Panc1 (cell line): ENCODE results near the gene TSKS.

Experiments used
- POLR2AphosphoS5 ChIP-seq: IDR thresholded peaks from 2 replicates; pipeline ENCODE4 v1.6.1; 2012; ENCODE audit warnings: mild to moderate bottlenecking, low read depth, low read length, moderate library complexity
- SIN3A ChIP-seq: IDR thresholded peaks from 2 replicates; pipeline ENCODE4 v1.6.1; 2012; ENCODE audit warnings: low read depth, mild to moderate bottlenecking, low read length, moderate library complexity, borderline replicate concordance; ENCODE audit not compliant: insufficient read depth
- TF ChIP-seq, protein P1 (sequence below): fragments of 450-650 bp; IDR thresholded peaks from 2 replicates; pipeline ENCODE4 v1.5.1; 2017; ENCODE audit warnings: mild to moderate bottlenecking
- TF ChIP-seq, protein P2 (sequence below), 2 experiments: IDR thresholded peaks; 2 replicates each; pipeline ENCODE4 v1.6.1; 2011 to 2012; ENCODE audit warnings: low read depth in 2 of 2, control low read depth in 1 of 2, low read length in 1 of 2, mild to moderate bottlenecking in 1 of 2, moderate library complexity in 1 of 2; ENCODE audit not compliant: insufficient read depth in 1 of 2

DNA sequence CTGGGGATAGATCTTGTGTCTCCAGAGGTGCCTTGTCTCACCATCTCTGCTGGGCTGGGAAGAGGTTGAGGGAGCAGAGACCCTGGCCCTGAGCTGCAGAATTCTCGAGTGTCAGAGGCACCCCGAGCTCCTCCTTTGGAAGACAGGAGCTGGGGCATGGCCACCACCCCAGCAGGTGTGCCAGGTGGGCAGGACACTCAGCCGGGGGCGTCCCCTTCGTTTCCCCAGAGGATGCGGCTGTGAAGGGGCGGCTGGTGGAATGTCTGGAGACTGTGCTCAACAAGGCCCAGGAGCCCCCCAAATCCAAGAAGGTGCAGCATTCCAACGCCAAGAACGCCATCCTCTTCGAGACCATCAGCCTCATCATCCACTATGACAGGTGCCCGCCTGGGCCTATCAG is 35.5 kb upstream of the TSKS start:
- TF ChIP-seq, protein P1, sequence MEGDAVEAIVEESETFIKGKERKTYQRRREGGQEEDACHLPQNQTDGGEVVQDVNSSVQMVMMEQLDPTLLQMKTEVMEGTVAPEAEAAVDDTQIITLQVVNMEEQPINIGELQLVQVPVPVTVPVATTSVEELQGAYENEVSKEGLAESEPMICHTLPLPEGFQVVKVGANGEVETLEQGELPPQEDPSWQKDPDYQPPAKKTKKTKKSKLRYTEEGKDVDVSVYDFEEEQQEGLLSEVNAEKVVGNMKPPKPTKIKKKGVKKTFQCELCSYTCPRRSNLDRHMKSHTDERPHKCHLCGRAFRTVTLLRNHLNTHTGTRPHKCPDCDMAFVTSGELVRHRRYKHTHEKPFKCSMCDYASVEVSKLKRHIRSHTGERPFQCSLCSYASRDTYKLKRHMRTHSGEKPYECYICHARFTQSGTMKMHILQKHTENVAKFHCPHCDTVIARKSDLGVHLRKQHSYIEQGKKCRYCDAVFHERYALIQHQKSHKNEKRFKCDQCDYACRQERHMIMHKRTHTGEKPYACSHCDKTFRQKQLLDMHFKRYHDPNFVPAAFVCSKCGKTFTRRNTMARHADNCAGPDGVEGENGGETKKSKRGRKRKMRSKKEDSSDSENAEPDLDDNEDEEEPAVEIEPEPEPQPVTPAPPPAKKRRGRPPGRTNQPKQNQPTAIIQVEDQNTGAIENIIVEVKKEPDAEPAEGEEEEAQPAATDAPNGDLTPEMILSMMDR, result no peak
- TF ChIP-seq, protein P2, sequence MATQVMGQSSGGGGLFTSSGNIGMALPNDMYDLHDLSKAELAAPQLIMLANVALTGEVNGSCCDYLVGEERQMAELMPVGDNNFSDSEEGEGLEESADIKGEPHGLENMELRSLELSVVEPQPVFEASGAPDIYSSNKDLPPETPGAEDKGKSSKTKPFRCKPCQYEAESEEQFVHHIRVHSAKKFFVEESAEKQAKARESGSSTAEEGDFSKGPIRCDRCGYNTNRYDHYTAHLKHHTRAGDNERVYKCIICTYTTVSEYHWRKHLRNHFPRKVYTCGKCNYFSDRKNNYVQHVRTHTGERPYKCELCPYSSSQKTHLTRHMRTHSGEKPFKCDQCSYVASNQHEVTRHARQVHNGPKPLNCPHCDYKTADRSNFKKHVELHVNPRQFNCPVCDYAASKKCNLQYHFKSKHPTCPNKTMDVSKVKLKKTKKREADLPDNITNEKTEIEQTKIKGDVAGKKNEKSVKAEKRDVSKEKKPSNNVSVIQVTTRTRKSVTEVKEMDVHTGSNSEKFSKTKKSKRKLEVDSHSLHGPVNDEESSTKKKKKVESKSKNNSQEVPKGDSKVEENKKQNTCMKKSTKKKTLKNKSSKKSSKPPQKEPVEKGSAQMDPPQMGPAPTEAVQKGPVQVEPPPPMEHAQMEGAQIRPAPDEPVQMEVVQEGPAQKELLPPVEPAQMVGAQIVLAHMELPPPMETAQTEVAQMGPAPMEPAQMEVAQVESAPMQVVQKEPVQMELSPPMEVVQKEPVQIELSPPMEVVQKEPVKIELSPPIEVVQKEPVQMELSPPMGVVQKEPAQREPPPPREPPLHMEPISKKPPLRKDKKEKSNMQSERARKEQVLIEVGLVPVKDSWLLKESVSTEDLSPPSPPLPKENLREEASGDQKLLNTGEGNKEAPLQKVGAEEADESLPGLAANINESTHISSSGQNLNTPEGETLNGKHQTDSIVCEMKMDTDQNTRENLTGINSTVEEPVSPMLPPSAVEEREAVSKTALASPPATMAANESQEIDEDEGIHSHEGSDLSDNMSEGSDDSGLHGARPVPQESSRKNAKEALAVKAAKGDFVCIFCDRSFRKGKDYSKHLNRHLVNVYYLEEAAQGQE (IDR thresholded peaks at IDR 0.05; ENCODE audit: insufficient read depth in 1 of 2, low read depth in 2 of 2, low read length in 1 of 2), result no peak
- TF ChIP-seq POLR2AphosphoS5, result no peak
- no peak for TF ChIP-seq SIN3A
